NCI-H2227 (cell line): ENCODE data around the gene SLC25A42.
A peak's percentile ranks its signal among the peaks of the same experiment; 100 is the strongest.
"Not testable (repeated sequence)": the region's sequence is repeated elsewhere in the genome, so short reads cannot be mapped to it uniquely, and the experiment has no call there.

ENCODE experiments used
- DNase-seq: peaks from one replicate; lab custom pipeline; 2025; ENCODE audit not compliant: unreplicated experiment; lab: John Stamatoyannopoulos, UW

Gene SLC25A42

GRCh38 chr19:19102566-19102965, 38.8 kb downstream of the SLC25A42 start:
- not testable (repeated sequence) for DNase-seq

GRCh38 chr19:19103167-19103566, 39.4 kb downstream of the SLC25A42 start:
- no peak for DNase-seq

DNA sequence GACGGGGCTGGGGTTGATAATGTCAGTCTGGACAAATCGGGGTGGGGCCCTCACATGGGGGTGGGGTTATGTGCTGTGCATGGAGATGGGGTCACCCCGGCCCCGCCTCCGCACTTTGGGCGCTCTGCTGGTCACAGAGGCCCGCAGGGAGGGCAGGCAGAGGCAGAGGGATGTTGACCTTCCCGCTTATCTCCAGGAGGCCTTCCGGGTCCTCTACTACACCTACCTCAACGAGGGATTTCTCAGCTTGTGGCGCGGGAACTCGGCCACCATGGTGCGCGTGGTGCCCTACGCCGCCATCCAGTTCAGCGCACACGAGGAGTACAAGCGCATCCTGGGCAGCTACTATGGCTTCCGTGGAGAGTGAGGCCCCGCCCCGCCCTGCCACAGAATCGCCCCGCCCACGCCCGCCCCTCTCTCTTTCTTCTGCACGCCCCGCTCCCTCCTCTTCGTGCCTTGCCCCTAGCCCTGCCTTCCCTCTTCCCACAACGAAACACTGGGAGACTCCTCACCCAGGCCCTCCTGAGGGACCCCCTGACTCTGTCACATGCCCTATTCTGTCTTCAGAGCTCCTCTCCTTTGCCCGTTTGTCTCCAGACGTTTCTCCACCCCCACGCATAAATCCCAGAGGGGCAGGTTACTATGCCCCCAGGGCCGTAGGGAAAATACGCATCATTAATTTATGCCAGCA, 41.7 kb downstream of the SLC25A42 start:
- no peak for DNase-seq

- no peak for DNase-seq
Measured at GRCh38 chr19:19106056-19106551, 42.3 kb downstream of the SLC25A42 start.

- DNase-seq: not testable (repeated sequence)
Measured at GRCh38 chr19:19106938-19107337, 43.1 kb downstream of the SLC25A42 start.

GRCh38 chr19:19107654-19108053, 43.9 kb downstream of the SLC25A42 start:
- no peak for DNase-seq

- no peak for DNase-seq
Measured at GRCh38 chr19:19109601-19110000, 45.8 kb downstream of the SLC25A42 start.

DNA sequence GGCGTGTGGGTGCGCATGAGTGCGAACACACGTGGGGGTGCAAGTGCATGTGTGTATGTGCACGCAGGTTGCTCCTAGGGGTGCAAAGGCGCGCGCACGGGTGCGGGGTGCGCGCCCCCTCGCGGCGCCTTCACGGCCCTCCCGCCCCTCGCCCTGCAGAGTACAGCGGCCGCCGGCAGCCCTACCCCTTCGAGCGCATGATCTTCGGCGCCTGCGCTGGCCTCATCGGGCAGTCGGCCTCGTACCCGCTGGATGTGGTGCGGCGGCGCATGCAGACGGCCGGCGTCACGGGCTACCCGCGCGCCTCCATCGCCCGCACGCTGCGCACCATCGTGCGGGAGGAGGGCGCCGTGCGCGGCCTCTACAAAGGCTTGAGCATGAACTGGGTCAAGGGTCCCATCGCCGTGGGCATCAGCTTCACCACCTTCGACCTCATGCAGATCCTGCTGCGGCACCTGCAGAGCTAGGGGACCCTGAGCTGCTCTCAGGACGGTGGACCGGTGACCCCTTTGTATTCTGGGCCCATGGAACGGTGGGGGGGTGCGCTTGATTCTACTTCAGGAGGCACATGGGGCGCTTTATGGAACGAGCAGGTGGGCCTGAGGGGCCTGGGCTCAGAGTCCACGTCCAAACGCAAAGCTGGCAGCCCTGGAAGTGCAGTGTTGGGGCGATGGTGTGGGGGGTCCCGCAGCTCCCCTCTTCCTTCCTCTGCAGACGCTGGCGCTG, 46.8 kb downstream of the SLC25A42 start:
- no peak for DNase-seq

- DNase-seq: no peak
Measured at GRCh38 chr19:19111136-19111835, 47.5 kb downstream of the SLC25A42 start.

DNA sequence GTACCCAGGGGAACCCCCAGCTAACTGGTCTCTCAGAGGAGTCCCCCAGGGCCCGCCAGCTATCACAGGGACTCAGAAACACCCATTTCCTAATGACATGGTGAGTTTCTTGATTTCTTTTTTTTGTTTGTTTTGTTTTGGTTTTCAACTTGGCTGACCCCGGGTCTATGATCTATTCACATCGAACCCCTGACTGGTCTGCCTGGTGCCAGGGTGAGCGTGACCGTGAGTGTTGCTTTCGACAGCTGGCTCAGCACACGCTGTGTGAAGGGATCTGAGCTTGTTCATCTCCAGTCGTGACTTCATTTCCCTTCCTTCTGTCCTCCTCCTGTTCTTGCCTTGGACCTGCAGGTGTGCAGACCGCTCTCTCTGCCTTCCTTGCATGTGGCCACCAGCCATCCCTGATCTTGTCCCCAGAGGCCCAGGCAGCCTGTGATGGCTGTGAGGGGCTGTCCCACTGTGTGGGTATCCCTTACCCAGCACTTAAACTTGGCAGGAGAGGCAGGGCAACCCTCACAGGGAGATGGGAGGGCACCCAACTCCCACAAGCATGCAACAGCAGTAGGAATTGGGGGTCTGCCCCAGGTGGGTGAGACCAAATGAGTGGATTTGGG, 48.3 kb downstream of the SLC25A42 start:
- DNase-seq: no peak

GRCh38 chr19:19113040-19113626, 49.3 kb downstream of the SLC25A42 start:
- peak; percentile 24 for DNase-seq

DNA sequence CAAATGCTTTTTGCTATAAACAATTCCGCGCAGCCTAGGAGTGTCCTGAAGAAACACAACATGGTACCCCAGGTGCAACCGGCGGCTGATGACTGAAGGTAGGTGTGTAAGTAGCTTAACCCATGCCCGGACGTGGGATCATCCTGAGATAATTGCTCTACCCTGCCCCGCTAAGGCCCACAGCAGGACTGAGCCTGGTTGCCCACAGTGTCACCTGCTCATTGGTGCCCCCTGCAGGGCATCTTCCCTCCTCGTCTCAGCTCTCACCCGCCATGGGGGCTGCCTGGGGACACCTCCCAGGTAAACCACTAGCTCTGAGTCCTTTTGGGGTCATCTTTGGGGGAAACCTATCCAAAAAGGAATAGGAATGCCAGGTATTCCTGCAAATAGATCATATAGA, 52.2 kb downstream of the SLC25A42 start:
- DNase-seq: no peak

DNA sequence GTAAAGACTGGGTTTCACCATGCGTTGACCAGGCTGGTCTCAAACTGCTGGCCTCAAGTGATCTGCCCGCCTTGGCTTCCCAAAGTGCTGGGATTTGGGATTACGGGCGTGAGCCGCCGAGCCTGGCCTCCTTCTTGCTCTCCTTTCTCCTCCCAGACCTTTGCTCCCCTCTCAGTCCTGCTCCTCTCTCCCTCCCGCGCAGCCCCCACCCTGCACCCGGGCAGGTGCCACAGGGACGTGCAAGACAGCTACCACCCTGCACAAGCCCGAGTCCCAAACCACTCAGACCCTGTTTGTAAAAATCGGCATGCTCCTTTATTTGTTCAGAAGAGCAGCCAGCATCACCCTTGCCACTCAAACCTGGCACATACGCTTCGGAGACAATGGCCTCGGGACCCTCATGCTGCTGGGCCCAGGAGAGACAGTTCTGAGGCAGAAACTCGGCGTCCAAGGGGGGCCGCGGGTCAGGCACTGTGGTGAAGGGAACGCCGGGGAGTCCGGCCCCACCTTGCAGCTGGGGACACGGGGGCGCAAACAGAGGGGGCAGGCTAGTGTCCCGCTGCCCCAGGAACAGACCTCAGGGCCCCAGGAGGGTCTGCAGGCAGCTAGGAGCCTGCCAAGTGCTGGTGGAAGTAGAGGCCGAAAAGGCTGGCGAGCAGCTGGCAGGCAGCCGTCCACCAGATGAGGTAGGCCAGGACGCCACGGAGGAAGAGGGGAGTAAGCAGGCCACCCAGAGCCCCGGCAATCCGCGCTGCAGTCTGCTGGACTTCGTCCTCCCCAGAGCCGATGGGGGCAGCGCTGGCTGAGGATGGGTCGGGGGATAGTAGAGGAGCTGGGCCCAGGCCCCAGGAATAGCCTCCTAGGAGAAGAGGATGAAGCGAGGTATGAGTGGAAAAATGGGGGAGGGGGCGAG, 55.8 kb downstream of the SLC25A42 start:
- DNase-seq: no peak

DNA sequence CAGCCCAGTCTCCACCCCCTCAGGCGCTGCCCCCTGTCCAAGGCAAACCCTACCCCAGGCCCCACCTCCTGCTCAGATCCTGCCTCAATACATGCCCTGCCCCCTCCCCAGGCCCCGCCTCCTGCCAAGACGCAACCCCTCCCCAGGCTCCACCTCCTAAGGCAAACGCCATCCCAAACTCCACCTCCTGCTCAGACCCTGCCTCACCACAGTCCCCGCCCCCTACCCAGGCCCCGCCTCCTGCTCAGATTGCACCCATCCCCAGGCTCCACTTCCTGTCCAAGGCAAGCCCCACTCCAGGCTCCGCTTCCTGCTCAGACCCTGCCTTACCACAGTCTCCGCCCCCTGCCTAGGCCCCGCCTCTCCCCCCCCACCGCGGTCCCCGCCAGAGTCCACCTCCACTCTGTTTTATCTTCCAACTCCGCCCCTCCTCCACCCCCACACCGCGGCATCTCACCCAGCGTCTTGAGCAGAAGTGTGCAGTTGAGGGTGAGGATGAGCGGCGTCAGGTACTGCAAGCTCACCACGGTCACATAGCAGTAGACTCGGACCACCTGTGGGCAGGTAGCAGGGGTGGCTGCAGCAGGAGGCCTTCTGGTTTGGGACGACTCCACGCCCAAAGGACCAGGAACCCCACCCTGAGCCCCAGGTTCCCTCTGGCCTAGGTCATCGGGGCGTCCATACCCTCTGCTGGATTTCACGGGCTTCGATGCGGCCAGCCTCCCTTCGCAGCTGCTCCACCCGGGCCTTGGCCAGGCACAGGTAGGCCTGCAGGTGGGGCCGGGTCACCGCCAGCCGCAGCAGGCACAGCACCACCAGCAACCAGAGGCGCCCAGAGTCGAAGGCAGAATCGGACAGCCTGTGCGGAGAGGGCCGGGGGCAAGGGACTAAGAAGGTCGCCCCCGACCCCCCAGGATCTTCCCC, 56.8 kb downstream of the SLC25A42 start:
- no peak for DNase-seq

- no peak for DNase-seq
Measured at GRCh38 chr19:19121371-19121770, 57.6 kb downstream of the SLC25A42 start.

GRCh38 chr19:19122902-19123301, 59.1 kb downstream of the SLC25A42 start:
- DNase-seq: no peak

GRCh38 chr19:19123386-19123785, 59.6 kb downstream of the SLC25A42 start:
- DNase-seq: no peak

- no peak for DNase-seq
Measured at GRCh38 chr19:19126102-19126501, 62.3 kb downstream of the SLC25A42 start.

GRCh38 chr19:19131989-19132388, 68.2 kb downstream of the SLC25A42 start:
- DNase-seq: no peak
